ENCODE results near the gene FAM83E. TPM values are rescaled to one million over a fixed set of nuclear protein-coding genes. Genes with fewer than 3 reads are reported as not detected.
A peak's percentile ranks its signal among the peaks of the same experiment; 100 is the strongest.

FAM83E gene
- total RNA-seq, 4 donors from 2014 or later: 0.15 TPM; not detected in 3

DNA sequence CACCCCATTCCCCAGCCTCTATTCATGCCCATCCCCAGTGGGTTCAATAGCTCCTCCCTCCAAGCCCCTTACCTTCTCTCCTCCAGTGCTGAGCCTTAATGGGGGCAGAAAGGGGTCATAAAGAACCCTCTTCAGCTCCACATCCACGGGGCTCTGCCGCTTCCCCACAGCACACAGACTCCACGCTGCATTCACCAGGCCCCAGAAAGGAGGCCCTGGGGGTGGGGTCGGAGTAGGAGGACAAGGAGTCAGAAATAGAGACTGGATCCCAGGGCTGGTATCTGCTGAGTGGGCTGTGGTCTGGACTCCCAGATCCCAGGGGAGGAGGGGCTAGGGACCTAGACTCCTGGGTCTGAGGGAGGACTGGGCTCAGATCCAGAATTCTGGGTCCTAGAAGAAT lies 29.5 kb upstream of the FAM83E start:
- in situ Hi-C loops (cut with MboI; ENCODE audit: low sequenced_read_pairs in 4 of 4): loop anchor here in 2 of 4 donors (10.0 to 25.0 kb wide), 2 partner anchors 93 to 100 kb away; partner anchors contain the start of genes IZUMO1 (in 2 of the 2) and RASIP1 (in 2 of the 2)
- no peaks in the 10 kb centered on the region for H3K36me3 ChIP-seq
- DNase-seq: no peak
- no peak for ATAC-seq
- intact Hi-C loops (cut with DNase I; ENCODE audit: low total_unique reads): no loop called here
- H3K9me3 ChIP-seq: no peaks in the 10 kb centered on the region
- H3K27ac ChIP-seq: no peak overlapping the region
- peak overlapping the region in 3 of 4 donors; percentile 73 to 94 (median 92) for H3K4me3 ChIP-seq
- H3K4me1 ChIP-seq: peaks cover 14 to 23% of the 10 kb centered on the region in 2 donors
- TF ChIP-seq, protein P1, sequence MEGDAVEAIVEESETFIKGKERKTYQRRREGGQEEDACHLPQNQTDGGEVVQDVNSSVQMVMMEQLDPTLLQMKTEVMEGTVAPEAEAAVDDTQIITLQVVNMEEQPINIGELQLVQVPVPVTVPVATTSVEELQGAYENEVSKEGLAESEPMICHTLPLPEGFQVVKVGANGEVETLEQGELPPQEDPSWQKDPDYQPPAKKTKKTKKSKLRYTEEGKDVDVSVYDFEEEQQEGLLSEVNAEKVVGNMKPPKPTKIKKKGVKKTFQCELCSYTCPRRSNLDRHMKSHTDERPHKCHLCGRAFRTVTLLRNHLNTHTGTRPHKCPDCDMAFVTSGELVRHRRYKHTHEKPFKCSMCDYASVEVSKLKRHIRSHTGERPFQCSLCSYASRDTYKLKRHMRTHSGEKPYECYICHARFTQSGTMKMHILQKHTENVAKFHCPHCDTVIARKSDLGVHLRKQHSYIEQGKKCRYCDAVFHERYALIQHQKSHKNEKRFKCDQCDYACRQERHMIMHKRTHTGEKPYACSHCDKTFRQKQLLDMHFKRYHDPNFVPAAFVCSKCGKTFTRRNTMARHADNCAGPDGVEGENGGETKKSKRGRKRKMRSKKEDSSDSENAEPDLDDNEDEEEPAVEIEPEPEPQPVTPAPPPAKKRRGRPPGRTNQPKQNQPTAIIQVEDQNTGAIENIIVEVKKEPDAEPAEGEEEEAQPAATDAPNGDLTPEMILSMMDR (IDR thresholded peaks at IDR 0.05 in 4 of 5, conservative IDR thresholded peaks at IDR 0.05 in 1 of 5): no peak
- TF ChIP-seq POLR2A (IDR thresholded peaks at IDR 0.05): no peak
- H3K27me3 ChIP-seq: no peaks in the 10 kb centered on the region

DNA sequence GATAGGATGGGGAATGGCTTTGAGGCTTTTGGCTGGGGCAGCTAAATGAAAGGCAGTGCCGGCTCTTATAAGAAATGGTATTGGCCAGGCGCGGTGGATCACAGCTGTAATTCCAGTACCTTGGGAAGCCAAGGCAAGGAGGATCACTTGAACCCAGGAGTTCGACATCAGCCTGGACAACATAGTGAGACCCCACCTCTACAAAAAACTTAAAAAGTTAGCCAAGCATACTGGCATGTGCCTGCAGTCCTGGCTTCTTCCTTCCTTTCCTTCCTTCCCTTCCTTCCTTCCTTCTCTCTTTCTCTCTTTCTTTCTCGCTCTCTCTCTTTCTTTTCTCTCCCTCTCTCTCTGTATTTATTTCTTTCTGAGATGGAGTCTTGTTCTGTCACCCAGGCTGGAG lies 28.0 kb upstream of the FAM83E start:
- ATAC-seq: no peak
- TF ChIP-seq, protein P1 (IDR thresholded peaks at IDR 0.05 in 4 of 5, conservative IDR thresholded peaks at IDR 0.05 in 1 of 5): no peak
- TF ChIP-seq POLR2A (IDR thresholded peaks at IDR 0.05): no peak
- intact Hi-C loops (cut with DNase I; ENCODE audit: low total_unique reads) (no loop called here), in situ Hi-C loops (cut with MboI; ENCODE audit: low sequenced_read_pairs in 4 of 4) (loop anchor here in 2 of 4 donors (10.0 to 25.0 kb wide), 2 partner anchors 94 to 102 kb away; partner anchors contain the start of genes IZUMO1 (in 2 of the 2) and RASIP1 (in 2 of the 2))
- Histone ChIP-seq H3K4me1 (peaks cover 17 to 30% of the 10 kb centered on the region in 2 donors), H3K4me3 (no peak overlapping the region), H3K27me3 (no peaks in the 10 kb centered on the region), H3K36me3 (no peaks in the 10 kb centered on the region), H3K9me3 (no peaks in the 10 kb centered on the region), H3K27ac (no peak overlapping the region)
- DNase-seq: no peak

DNA sequence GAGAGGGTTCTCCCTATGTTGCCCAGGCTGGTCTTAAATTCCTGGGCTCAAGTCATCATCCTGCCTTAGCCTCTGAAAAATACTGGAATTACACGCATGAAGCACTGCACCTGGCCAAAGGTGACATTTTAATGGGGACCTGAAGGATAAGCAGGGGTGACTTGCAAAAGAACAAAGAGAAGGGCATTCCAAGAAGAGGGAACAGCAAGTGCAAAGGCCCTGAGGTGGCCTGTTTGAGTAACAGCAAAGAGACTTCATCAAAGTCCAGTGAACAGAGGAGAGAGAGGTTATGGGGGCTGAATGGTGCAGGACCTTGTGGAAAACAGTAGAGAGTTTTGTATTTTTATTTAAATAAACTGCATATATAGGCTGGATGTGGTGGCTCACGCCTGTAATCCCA lies 27.0 kb upstream of the FAM83E start:
- no peaks in the 10 kb centered on the region for H3K27me3 ChIP-seq
- ATAC-seq (no peak), DNase-seq (no peak)
- no peaks in the 10 kb centered on the region for H3K36me3 ChIP-seq
- TF ChIP-seq POLR2A (IDR thresholded peaks at IDR 0.05): no peak
- H3K4me3 ChIP-seq: no peak overlapping the region
- H3K27ac ChIP-seq: no peak overlapping the region
- intact Hi-C loops (cut with DNase I; ENCODE audit: low total_unique reads) (no loop called here), in situ Hi-C loops (cut with MboI; ENCODE audit: low sequenced_read_pairs in 4 of 4) (loop anchor here in 2 of 4 donors (10.0 to 25.0 kb wide), 2 partner anchors 95 to 103 kb away; partner anchors contain the start of genes IZUMO1 (in 2 of the 2) and RASIP1 (in 2 of the 2))
- H3K9me3 ChIP-seq: no peaks in the 10 kb centered on the region
- H3K4me1 ChIP-seq: peaks cover 20 to 32% of the 10 kb centered on the region in 2 donors

DNA sequence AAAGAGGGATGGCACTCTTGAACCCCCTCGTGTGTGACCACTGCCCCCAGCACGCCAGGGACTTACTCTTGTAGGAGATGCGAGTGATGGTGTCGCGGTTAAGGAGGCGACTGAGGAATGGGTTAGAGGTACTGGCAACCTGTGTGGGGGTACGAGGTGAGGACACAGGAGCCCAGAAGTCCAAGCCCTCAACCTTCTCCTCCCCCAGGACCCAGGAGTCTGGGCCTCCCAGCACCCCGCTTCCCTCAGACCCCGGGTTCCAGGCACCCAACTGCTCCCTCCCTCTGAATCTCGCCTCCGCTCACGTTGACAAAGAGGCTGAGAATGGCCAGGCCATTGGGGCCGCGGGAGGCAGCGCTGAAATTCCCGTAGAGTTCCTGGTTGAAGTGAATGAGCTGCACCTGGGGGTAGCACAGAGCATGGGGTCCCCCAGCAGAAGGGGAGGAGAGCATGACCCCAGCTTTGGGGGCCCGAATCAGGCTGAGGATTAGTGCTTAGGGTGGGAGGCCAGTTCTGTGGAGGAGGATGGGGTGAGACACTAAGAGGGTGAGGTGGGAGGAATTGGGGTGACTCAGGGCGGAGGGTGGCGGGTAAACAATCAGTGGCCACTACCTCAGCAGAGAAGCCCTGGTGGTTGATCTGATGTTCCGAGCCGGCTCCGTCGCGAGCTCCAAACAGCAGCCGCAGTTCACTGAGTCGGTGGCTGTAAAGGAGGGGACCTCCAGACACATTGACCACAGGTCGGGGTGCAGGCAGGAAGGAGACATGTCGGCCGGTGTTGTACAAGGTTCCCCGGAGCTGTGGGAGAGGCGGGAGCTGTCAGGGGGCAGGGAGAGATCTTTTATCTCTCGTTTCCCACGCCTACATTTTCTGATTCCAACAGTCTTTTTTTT lies 24.9 kb upstream of the FAM83E start:
- Histone ChIP-seq H3K27me3 (no peaks in the 10 kb centered on the region), H3K4me1 (peaks cover 16 to 31% of the 10 kb centered on the region in 2 donors), H3K4me3 (no peak overlapping the region), H3K27ac (peak overlapping the region in 2 of 4 donors; percentile 99 to 100), H3K36me3 (no peaks in the 10 kb centered on the region), H3K9me3 (no peaks in the 10 kb centered on the region)
- in situ Hi-C loops (cut with MboI; ENCODE audit: low sequenced_read_pairs in 4 of 4): loop anchor here in 2 of 4 donors (10.0 to 25.0 kb wide), 2 partner anchors 98 to 105 kb away; partner anchors contain the start of genes IZUMO1 (in 2 of the 2) and RASIP1 (in 2 of the 2)
- ATAC-seq (no peak), DNase-seq (no peak)
- intact Hi-C loops (cut with DNase I; ENCODE audit: low total_unique reads): loop anchor here (2.0 to 10.0 kb wide), 4 partner anchors 147 to 1563 kb away; partner anchors contain the start of genes AKT1S1, MYH14 and TBC1D17
- TF ChIP-seq, protein P1 (IDR thresholded peaks at IDR 0.05 in 4 of 5, conservative IDR thresholded peaks at IDR 0.05 in 1 of 5): no peak
- TF ChIP-seq POLR2A (IDR thresholded peaks at IDR 0.05): no peak
